ENCODE results near the gene SLC16A12.

Gene SLC16A12

DNA sequence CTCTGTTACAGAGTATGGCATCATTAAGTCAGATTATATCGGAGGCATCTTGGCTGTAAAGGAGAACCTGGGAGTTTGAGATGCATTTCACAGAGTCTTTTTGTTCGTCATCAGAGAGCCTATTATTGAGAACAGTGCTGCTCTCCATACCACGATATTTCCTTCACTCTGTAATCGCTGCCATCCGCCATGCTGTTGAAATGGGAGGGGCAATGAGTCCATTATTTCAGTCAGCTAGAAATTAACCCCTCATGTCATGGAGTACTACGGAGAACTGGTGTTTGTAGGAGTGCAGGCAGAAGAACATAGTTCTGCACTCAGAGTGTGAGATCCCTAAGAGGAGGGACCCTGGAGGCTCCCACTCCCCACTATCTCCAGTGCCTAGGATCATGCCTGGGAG lies 59.2 kb downstream of the SLC16A12 start:
- no peak for FAIRE-seq
- TF ChIP-seq TAF1 (IDR thresholded peaks at IDR 0.05; ENCODE audit: borderline replicate concordance, low read depth, low read length) = no peak
- no peak for TF ChIP-seq POLR2A (IDR thresholded peaks at IDR 0.05; ENCODE audit: low read depth, low read length)
- no peak for TF ChIP-seq POLR2AphosphoS5 (IDR thresholded peaks at IDR 0.05; ENCODE audit: low read depth, low read length)
- DNase-seq (ENCODE audit: insufficient read length) = no peak

GRCh38 chr10:89475591-89475998 lies 59.8 kb downstream of the SLC16A12 start:
- DNase-seq (ENCODE audit: insufficient read length) = no peak
- TF ChIP-seq POLR2AphosphoS5 (IDR thresholded peaks at IDR 0.05; ENCODE audit: low read depth, low read length) = no peak
- no peak for TF ChIP-seq TAF1 (IDR thresholded peaks at IDR 0.05; ENCODE audit: borderline replicate concordance, low read depth, low read length)
- TF ChIP-seq POLR2A (IDR thresholded peaks at IDR 0.05; ENCODE audit: low read depth, low read length) = no peak
- no peak for FAIRE-seq

GRCh38 chr10:89475125-89475524 lies 60.3 kb downstream of the SLC16A12 start:
- no peak for DNase-seq (ENCODE audit: insufficient read length)
- no peak for FAIRE-seq
- TF ChIP-seq POLR2AphosphoS5 (IDR thresholded peaks at IDR 0.05; ENCODE audit: low read depth, low read length) (no peak), TAF1 (IDR thresholded peaks at IDR 0.05; ENCODE audit: borderline replicate concordance, low read depth, low read length) (no peak), POLR2A (IDR thresholded peaks at IDR 0.05; ENCODE audit: low read depth, low read length) (no peak)

DNA sequence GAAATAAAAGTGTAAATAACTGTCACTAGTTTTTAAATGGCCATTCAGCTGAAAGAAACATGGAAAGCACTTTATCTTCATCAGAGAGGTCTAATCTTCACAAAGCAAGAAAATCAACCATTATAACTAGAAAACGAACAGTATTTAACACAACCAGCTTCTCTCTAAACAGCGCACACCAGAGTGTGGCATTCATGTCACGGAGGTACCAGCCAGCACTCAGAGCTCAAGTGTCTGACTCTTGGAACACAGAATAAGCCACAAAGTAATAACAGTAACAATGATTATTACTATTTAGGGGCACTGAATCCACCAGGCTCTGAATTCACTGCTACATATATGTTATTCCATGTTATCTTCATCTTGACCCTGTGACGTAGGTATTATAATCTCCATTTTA lies 60.9 kb downstream of the SLC16A12 start:
- FAIRE-seq = no peak
- no peak for DNase-seq (ENCODE audit: insufficient read length)
- TF ChIP-seq TAF1 (IDR thresholded peaks at IDR 0.05; ENCODE audit: borderline replicate concordance, low read depth, low read length) (no peak), POLR2AphosphoS5 (IDR thresholded peaks at IDR 0.05; ENCODE audit: low read depth, low read length) (no peak), POLR2A (IDR thresholded peaks at IDR 0.05; ENCODE audit: low read depth, low read length) (no peak)

- no peak for TF ChIP-seq POLR2AphosphoS5 (IDR thresholded peaks at IDR 0.05; ENCODE audit: low read depth, low read length)
- TF ChIP-seq TAF1 (IDR thresholded peaks at IDR 0.05; ENCODE audit: borderline replicate concordance, low read depth, low read length) = no peak
- TF ChIP-seq POLR2A (IDR thresholded peaks at IDR 0.05; ENCODE audit: low read depth, low read length) = no peak
- DNase-seq (ENCODE audit: insufficient read length) (no peak), FAIRE-seq (no peak)
These were observed 64.1 kb downstream of the SLC16A12 start for GRCh38 chr10:89471110-89471809.

DNA sequence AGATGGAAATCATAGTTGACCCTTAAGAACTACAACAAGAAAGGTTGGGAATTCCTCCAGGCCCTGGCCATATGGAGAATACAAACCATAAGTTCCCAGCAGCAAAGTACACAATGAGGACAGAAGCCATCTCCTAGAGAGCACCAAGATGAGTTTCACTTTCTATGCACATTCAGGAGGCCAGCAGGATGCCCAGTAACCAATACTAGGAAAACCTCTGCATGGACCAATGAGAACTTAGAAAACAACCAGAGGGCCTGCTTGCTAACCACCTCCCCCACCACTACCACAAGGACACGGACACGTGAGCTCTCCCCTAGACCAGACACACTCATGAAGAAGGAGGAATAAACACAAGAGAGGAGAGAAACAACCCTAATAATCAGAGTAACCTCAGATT lies 64.8 kb downstream of the SLC16A12 start:
- no peak for FAIRE-seq
- DNase-seq (ENCODE audit: insufficient read length) = no peak
- TF ChIP-seq POLR2AphosphoS5 (IDR thresholded peaks at IDR 0.05; ENCODE audit: low read depth, low read length) (no peak), POLR2A (IDR thresholded peaks at IDR 0.05; ENCODE audit: low read depth, low read length) (no peak), TAF1 (IDR thresholded peaks at IDR 0.05; ENCODE audit: borderline replicate concordance, low read depth, low read length) (no peak)

DNA sequence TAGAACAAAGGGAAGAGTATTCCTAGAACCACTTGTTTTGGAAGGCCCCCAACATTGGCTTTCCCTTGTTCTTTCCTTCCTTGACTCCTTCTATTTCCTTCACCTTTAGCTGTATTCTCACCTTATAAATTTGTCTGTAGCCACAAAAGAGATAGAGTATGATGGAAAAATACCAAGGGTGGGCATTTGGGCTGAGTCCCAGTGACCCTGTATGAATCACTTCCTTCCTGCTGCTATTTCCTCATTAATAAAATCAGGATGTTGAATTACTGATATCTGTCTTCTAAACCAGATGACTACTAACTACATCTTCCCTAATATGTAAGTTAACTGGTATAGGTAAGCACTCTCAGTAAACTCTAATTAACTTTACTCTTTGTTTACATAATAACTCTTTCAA lies 65.9 kb downstream of the SLC16A12 start:
- TF ChIP-seq POLR2A (IDR thresholded peaks at IDR 0.05; ENCODE audit: low read depth, low read length) (no peak), TAF1 (IDR thresholded peaks at IDR 0.05; ENCODE audit: borderline replicate concordance, low read depth, low read length) (no peak), POLR2AphosphoS5 (IDR thresholded peaks at IDR 0.05; ENCODE audit: low read depth, low read length) (no peak)
- FAIRE-seq = no peak
- no peak for DNase-seq (ENCODE audit: insufficient read length)

DNA sequence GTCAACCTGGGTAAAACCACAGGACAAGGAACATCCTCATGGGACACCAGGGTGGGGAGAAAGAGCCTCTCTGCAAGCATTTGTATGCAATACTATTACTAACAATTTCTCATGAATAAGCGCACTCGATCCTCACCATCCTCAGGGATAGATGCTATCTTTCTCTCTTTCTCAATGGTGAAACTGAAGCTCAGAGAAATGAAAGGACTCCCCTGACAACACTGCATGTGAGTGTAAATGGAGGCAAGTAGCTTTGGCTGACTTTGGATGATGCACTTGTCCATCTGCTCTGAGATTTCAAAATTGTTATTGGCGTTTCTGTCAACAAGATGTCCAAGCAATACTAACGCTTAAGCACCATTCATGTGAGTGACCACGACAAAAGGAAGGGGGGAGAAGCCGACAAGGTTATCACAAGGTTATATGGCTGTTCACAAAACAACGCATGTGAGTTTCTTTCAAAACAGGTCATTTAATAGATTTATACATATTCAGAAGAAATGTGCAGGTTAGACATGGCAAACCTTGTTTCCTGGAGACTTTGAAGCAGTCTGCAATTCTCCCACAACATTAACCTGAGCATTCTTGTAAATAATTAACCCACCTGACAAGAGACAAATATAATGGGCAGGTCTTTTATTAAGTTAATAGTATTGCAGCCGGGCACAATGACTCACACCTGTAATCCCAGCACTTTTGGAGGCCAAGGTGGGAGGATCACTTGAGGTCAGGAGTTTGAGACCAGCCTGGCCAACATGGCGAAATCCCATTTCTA lies 67.0 kb downstream of the SLC16A12 start:
- DNase-seq (ENCODE audit: insufficient read length) (no peak), FAIRE-seq (no peak)
- TF ChIP-seq POLR2A (IDR thresholded peaks at IDR 0.05; ENCODE audit: low read depth, low read length) (no peak), TAF1 (IDR thresholded peaks at IDR 0.05; ENCODE audit: borderline replicate concordance, low read depth, low read length) (no peak), POLR2AphosphoS5 (IDR thresholded peaks at IDR 0.05; ENCODE audit: low read depth, low read length) (no peak)

DNA sequence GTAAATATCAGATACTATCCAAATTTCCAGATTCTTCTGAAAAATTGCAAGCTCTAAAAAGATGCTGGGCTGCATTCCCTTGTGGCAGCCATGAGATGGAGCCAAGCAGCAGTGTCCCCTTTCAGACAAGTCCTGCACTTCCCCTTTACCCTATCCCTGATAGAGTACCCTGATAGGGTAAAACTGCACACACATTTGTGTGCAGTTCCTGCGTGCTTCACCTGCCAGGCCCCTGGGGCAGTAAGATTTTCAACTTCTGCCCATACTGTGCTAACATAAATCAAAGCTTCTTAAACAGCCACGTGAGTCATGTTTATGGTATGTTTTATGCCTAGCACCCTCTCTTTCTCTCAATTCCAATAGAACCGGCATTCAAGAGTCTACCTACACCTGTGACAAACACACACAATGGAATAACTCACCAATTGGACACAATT lies 68.8 kb downstream of the SLC16A12 start:
- no peak for FAIRE-seq
- no peak for DNase-seq (ENCODE audit: insufficient read length)
- TF ChIP-seq TAF1 (IDR thresholded peaks at IDR 0.05; ENCODE audit: borderline replicate concordance, low read depth, low read length) (no peak), POLR2A (IDR thresholded peaks at IDR 0.05; ENCODE audit: low read depth, low read length) (no peak), POLR2AphosphoS5 (IDR thresholded peaks at IDR 0.05; ENCODE audit: low read depth, low read length) (no peak)

GRCh38 chr10:89465196-89465595 lies 70.2 kb downstream of the SLC16A12 start:
- no peak for FAIRE-seq
- DNase-seq (ENCODE audit: insufficient read length) = no peak
- no peak for TF ChIP-seq POLR2A (IDR thresholded peaks at IDR 0.05; ENCODE audit: low read depth, low read length)
- TF ChIP-seq POLR2AphosphoS5 (IDR thresholded peaks at IDR 0.05; ENCODE audit: low read depth, low read length) = no peak
- TF ChIP-seq TAF1 (IDR thresholded peaks at IDR 0.05; ENCODE audit: borderline replicate concordance, low read depth, low read length) = no peak

- no peak for TF ChIP-seq POLR2AphosphoS5 (IDR thresholded peaks at IDR 0.05; ENCODE audit: low read depth, low read length)
- no peak for TF ChIP-seq TAF1 (IDR thresholded peaks at IDR 0.05; ENCODE audit: borderline replicate concordance, low read depth, low read length)
- TF ChIP-seq POLR2A (IDR thresholded peaks at IDR 0.05; ENCODE audit: low read depth, low read length) = no peak
- no peak for FAIRE-seq
- no peak for DNase-seq (ENCODE audit: insufficient read length)
These were observed 71.4 kb downstream of the SLC16A12 start for GRCh38 chr10:89463846-89464537.
